AG09319 (cell line): ENCODE results near the gene MRPL36.

ENCODE experiments used
- DNase-seq: peaks from one replicate; pipeline ENCODE4 v3.0.0-alpha.2; 2010; ENCODE audit warnings: low read depth; ENCODE audit errors: extremely low read depth
- CTCF ChIP-seq: IDR thresholded peaks from 2 replicates; pipeline ENCODE4 v1.5.1; 2011; ENCODE audit warnings: low read depth, mild to moderate bottlenecking, inconsistent platforms, low read length, moderate library complexity

The MRPL36 gene

GRCh38 chr5:1781726-1782384 lies 17.8 kb downstream of the MRPL36 start:
- TF ChIP-seq CTCF, result no peak
- DNase-seq, result no peak

- TF ChIP-seq CTCF, result no peak
- DNase-seq, result no peak
These were observed 18.5 kb downstream of the MRPL36 start for GRCh38 chr5:1781107-1781506.

- TF ChIP-seq CTCF, result no peak
- no peak for DNase-seq
These were observed 19.1 kb downstream of the MRPL36 start for GRCh38 chr5:1780614-1780930.

GRCh38 chr5:1779782-1780613 lies 19.6 kb downstream of the MRPL36 start:
- DNase-seq, result no peak
- no peak for TF ChIP-seq CTCF

- no peak for TF ChIP-seq CTCF
- no peak for DNase-seq
These were observed 20.5 kb downstream of the MRPL36 start for GRCh38 chr5:1779021-1779680.

GRCh38 chr5:1778138-1779020 lies 21.3 kb downstream of the MRPL36 start:
- DNase-seq, result no peak
- no peak for TF ChIP-seq CTCF
